GM20431 (cell line): ENCODE results near the gene SPRY2.

ENCODE experiments used
- in situ Hi-C: fragments of 300-500 bp; cut with MseI, MboI; formaldehyde crosslinking; loops from one replicate; pipeline ENCODE4 v1.15.0; 2020; ENCODE audit warnings: low sequenced_read_pairs; ENCODE audit not compliant: unreplicated experiment

Gene SPRY2

DNA sequence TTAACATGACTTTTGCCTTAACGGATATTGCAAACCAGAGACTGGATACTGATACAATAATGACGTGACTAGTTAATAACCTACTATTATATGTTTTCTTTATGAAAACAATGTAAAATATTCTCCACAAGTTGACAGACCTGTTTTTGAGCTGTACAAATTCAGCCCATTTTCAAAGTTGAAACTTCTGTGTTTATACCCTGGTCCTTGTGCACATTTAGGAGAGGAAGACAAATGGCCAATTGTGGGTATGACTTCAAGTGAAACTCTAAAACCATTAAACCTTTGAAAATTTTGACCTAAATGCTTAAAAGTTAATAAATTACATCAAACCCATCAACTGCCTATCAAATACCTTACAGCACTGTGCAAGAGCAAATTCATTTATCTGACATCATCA, 8.9 kb downstream of the SPRY2 start:
- in situ Hi-C loops, result no loop called here

GRCh38 chr13:80329250-80329649, 11.7 kb downstream of the SPRY2 start:
- in situ Hi-C loops, result no loop called here

DNA sequence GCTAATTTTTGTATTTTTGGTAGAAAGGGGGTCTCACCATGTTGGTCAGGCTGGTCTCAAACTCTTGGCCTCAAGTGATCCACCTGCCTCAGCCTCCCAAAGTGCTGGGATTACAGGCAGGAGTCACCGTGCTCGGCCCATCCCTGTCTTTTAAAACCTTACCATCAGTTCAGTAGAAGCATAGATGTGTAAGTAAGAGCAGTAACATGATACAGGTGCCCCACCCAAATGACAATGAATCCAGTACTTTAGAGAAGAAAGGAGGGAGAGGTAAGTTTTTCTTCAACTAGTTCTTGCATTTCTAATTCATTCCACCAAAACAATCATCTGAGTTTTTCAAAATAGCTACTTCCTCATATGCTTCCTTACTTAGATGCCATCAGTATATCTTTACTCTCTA, 21.9 kb downstream of the SPRY2 start:
- in situ Hi-C loops, result no loop called here

DNA sequence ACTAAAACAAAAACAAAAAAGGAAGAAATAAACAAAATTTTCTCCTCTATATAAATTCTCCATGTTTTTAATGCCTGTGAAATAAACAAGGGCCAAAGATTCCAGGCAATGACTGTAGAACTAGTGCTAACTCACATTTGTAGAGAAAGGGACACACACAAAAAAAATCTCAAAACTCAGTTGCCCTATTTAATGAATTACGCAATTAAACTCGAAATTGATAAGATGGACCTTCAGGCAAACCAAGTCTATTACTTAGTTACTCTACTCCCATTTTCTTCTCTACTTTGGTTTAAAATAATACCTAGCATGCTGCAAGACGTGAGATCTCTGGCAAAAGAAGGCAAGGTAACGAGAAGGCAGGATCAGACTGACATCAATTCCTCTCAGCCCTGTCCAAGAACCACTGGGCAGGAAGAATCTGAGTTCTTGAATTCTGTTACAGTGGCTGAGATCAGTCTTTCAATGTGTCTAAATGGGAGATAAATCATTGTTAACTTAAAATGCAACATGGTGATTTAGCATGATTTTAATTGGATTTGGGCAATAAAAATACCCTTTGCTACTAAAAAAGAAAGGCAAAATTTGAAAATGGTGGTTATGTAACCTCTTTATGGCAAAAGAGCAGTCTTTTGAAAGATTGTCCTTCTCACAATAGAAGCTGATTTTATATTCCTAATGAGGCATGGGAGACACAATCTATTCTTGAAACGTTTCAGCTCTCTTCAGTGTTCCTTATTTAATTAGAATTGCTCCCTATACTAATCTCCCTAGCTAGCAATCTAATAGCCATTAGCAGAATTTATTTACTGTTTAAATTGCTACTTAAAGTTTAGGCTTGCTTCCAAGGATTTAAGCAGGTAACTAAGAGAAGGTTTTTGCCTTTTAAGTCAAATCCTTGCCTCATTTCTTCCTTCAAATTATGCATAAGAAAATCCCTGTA, 25.9 kb downstream of the SPRY2 start:
- in situ Hi-C loops, result no loop called here

- in situ Hi-C loops, result no loop called here
Measured at GRCh38 chr13:80313668-80314256, 27.2 kb downstream of the SPRY2 start.

DNA sequence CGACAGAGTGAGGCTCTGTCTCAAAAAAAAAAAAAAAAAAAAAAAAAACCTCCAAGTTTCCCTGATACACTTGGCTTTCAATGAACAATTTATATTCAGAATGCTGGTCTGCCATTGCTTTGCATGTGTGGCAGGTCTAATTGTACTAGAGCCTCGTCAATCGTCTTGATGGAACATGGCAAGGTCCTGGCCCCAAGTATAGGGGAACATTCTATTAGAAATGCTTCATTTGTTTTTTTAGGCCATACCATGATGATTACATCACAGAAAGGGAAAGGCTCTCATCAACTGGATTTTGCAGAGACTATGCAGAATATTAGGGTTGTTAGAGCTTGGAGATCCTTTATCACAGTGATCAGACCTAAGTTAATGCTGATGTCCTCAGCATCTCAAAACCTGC, 28.0 kb downstream of the SPRY2 start:
- in situ Hi-C loops, result no loop called here

DNA sequence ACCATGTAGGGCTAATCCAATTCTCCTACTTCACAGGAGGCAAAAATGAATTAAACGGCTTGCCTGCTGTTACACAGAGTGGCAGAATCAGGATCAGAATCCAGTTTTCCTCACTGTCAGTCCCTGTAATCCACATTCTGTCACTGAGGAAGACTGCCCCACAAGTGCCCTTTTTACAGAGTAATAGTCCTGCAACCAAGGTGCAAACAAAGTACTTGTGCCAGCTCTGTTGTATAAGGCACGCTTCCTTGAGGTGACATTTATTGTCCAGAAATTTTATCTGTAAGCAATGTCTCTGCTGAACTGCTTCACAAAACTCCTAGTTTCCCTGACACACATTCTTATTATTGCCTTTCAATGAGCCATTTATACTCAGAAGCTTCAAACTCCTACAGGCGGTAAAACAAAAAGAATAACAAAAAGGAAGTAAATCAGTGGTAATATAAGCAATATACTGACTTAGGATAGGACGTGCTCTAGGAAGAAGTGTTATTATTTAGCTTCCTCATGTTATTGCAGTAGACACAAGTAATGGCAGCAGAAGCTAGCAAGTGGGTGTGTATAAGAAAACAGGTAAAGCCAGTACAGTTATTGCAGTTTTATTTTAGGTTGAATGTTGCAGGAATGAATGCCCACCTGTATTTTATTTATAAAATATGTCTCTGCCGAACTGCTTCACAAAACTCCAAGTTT, 28.8 kb downstream of the SPRY2 start:
- in situ Hi-C loops, result no loop called here

GRCh38 chr13:80309926-80310325, 31.0 kb downstream of the SPRY2 start:
- in situ Hi-C loops, result no loop called here

DNA sequence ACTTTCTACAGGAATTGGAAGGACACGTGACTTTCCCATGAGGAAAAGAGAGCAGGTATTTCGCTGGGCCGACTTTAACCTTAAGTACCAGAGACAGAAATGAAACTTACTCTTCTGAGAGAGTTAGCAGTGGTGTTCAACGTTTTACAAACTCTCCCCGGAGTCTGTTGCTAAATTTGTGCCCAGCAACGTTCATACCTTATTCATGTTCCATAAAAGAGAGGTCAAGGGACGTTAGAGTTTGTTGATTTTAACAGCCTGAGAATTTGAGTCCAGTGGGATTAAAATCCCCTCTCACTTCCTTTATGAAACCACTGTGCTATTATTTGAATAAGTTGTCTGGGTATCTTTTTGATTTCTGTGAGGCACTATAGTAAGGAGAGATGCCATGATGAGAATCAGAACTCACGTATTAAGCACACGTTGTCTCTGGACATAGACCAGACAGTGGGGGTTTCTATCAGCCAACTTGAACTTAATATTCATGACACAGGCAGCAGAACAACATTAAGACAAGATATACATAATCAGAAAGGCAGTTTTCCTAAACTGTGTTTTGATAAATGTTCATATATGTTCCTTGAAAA, 33.4 kb downstream of the SPRY2 start:
- in situ Hi-C loops, result no loop called here

DNA sequence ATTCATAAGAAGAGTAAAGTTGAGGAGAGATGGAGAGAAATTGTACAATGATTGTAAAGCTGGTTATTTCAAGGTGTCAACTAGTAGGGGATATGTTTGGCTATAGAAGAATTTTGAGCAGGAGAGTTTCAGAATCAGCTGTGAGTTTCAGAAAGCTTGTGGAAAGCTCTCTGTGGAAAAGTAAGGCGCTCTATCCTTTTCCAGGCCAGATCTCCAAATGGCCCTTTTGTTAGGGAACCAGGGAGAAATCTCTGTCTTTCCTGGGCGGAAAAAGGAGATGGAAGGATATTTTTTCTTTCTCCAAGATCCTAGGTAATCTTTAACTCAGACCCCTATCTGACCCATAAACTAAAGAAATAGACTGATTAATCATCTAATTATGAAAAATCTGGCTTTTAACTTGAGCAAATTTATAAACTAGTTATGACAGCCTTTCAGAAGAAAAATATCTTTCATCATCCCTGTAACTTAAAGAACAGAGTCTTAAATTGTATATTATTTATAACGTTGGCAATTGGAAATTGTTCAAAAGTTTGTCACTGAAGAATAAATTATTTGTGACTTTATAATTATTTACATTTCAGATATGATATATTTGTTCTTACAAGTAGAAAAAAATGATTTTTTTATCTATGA, 34.5 kb downstream of the SPRY2 start:
- in situ Hi-C loops, result no loop called here

GRCh38 chr13:80305737-80306136, 35.2 kb downstream of the SPRY2 start:
- in situ Hi-C loops, result no loop called here

GRCh38 chr13:80303225-80303811, 37.6 kb downstream of the SPRY2 start:
- in situ Hi-C loops, result no loop called here

DNA sequence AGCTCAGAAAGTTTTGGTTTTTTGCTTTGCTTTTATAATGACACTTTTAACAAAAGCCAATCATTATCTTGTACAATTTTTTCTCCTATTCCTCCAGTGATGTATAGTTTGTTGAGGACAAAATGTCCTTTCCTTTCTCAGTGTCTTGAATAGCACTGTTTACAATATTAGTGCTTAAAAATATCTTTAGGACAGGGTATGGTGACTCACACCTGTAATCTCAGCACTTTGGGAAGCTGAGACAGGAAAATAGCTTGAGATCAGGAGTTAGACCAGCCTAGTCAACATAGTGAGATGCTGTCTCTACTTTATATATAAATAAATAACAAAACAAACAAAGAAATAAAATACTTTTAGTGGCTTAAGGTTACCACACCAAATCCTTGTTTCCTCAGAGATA, 41.9 kb downstream of the SPRY2 start:
- in situ Hi-C loops, result no loop called here

DNA sequence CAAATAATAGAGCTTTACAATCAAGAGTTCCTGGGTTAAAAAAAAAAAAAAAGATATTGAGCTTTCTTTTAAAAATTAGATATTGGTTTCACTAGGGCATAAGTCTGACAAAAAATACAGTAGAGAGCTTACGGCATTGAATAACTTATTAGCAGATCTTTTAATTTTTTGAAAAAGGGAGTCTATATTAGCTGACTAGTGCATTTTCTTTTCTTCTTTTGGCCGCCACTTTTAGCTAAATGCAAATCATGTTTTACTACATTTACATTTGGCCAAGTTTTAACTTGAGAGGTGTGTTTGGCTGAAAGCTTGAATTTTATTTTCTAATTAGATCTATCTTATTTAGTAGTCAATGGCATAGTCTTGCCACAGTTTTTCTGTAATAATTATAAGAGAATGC, 43.4 kb downstream of the SPRY2 start:
- in situ Hi-C loops, result no loop called here

DNA sequence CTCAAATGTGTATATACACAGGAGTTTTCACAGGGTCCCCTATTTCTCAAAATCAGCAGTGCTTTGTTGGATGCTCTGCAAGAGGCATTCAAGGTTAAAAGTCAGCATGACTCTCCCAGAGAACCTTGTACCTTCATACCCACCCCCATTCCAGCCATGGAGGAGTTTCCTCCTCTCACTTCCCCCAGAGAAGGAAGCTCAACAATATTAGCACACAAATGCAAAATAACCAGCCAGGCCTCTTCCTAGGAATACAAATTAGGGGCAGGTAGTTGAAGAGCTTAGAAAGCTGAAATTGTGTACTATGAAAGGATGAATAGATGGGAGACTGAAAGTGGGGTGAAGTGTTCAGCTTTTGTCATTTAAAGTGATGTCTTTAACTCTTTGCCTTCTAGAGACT, 43.8 kb downstream of the SPRY2 start:
- in situ Hi-C loops, result no loop called here

DNA sequence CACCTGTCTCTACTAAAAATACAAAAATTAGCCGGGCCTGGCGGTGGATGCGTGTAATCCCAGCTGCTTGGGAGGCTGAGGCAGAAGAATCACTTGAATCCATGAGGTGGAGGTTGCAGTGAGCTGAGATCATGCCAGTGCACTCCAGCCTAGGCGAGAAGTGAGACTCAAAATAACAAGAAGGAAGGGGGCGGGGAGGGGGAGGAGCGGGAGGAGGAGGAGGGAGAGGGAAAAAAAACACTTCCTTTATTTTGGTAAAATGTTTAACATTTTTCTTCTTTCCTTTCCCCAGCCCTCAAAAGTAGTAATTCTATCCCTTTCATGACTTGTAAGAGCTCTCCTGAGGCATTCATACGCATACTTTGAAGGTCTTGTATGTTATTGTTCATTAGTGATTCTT, 44.3 kb downstream of the SPRY2 start:
- in situ Hi-C loops, result no loop called here

- in situ Hi-C loops, result no loop called here
Measured at GRCh38 chr13:80290591-80290990, 50.3 kb downstream of the SPRY2 start.
